Measurements from ENCODE around the gene FSD1L. TPM values are rescaled to one million over a fixed set of nuclear protein-coding genes. Genes with fewer than 3 reads are reported as not detected.

Gene FSD1L
- total and polyA plus RNA-seq, 2 experiments from 2014 or later, result 8.8 to 10.1 TPM

DNA sequence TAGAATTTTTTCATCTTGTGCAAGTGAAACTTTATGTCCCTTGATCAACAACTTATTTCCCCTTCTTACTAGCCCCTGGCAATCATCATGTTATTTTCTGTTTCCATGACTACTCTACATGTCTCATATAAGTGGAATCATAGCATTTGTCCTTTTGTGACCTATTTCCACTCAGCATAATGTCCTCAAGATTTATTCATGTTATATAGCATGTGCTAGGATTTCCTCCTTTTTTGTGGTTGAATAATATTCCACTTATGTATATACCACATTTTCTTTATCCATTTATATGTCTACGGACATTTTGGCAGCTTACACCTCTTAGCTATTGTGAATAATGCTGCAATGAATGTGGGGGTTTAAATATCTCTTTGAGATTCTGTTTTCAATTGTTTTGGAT, 21.0 kb downstream of the FSD1L start:
- H3K36me3 ChIP-seq, result peaks cover 25% of the 10 kb centered on the region
- TF ChIP-seq, protein P1, sequence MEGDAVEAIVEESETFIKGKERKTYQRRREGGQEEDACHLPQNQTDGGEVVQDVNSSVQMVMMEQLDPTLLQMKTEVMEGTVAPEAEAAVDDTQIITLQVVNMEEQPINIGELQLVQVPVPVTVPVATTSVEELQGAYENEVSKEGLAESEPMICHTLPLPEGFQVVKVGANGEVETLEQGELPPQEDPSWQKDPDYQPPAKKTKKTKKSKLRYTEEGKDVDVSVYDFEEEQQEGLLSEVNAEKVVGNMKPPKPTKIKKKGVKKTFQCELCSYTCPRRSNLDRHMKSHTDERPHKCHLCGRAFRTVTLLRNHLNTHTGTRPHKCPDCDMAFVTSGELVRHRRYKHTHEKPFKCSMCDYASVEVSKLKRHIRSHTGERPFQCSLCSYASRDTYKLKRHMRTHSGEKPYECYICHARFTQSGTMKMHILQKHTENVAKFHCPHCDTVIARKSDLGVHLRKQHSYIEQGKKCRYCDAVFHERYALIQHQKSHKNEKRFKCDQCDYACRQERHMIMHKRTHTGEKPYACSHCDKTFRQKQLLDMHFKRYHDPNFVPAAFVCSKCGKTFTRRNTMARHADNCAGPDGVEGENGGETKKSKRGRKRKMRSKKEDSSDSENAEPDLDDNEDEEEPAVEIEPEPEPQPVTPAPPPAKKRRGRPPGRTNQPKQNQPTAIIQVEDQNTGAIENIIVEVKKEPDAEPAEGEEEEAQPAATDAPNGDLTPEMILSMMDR (IDR thresholded peaks at IDR 0.05; ENCODE audit: low read depth, low read length), result no peak
- no peak for DNase-seq (ENCODE audit: low read depth in 1 of 2, low spot score in 1 of 2)

DNA sequence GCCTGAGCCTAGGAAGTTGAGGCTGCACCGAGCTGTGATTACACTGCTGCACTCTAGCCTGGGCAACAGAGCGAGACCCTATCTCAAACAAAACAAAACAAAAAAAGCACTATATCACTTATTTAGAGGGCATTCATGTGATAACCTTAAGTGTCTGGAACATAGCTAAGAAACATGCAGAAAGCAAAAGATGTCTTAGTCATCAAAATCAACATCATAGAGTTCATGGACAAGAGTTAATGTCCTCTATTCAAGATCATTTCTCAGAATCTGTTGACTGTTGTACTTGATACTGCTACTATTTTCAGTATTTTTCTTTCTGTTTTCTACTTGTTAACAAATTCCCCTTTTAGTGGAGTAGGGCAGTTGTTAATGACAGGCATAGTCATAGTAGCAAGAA, 25.4 kb downstream of the FSD1L start:
- H3K4me3 ChIP-seq, result no peak overlapping the region
- H3K36me3 ChIP-seq, result peaks cover 6% of the 10 kb centered on the region
- no peak overlapping the region for H3K27ac ChIP-seq
- TF ChIP-seq, protein P1 (IDR thresholded peaks at IDR 0.05; ENCODE audit: low read depth, low read length), result no peak
- H3K9me3 ChIP-seq (ENCODE audit: low read depth), result no peaks in the 10 kb centered on the region
- no peaks in the 10 kb centered on the region for H3K27me3 ChIP-seq
- H3K4me1 ChIP-seq (ENCODE audit: low read depth), result no peaks in the 10 kb centered on the region
- no peak for DNase-seq (ENCODE audit: low read depth in 1 of 2, low spot score in 1 of 2)

More for the DNA sequence above, 21.0 kb downstream of the FSD1L start:
- Histone ChIP-seq H3K4me3 (no peak overlapping the region), H3K27me3 (no peaks in the 10 kb centered on the region), H3K4me1 (ENCODE audit: low read depth) (no peaks in the 10 kb centered on the region), H3K27ac (no peak overlapping the region), H3K9me3 (ENCODE audit: low read depth) (no peaks in the 10 kb centered on the region)

- DNase-seq (ENCODE audit: low read depth in 1 of 2, low spot score in 1 of 2), result peak; percentile 48 to 52
- H3K27ac ChIP-seq, result peak overlapping the region; percentile 65
- H3K27me3 ChIP-seq, result no peaks in the 10 kb centered on the region
- H3K4me1 ChIP-seq (ENCODE audit: low read depth), result no peaks in the 10 kb centered on the region
- H3K36me3 ChIP-seq, result no peaks in the 10 kb centered on the region
- TF ChIP-seq, protein P1 (IDR thresholded peaks at IDR 0.05; ENCODE audit: low read depth, low read length), result peak; percentile 47
- no peaks in the 10 kb centered on the region for H3K9me3 ChIP-seq (ENCODE audit: low read depth)
- H3K4me3 ChIP-seq, result no peak overlapping the region
Observed at GRCh38 chr9:105475302-105475701, 27.5 kb downstream of the FSD1L start.

GRCh38 chr9:105479846-105480245, 32.0 kb downstream of the FSD1L start:
- Histone ChIP-seq H3K4me1 (ENCODE audit: low read depth) (no peaks in the 10 kb centered on the region), H3K4me3 (no peak overlapping the region), H3K27me3 (no peaks in the 10 kb centered on the region), H3K36me3 (no peaks in the 10 kb centered on the region), H3K9me3 (ENCODE audit: low read depth) (no peaks in the 10 kb centered on the region), H3K27ac (no peak overlapping the region)
- TF ChIP-seq, protein P1 (IDR thresholded peaks at IDR 0.05; ENCODE audit: low read depth, low read length), result no peak
- DNase-seq (ENCODE audit: low read depth in 1 of 2, low spot score in 1 of 2), result no peak

DNA sequence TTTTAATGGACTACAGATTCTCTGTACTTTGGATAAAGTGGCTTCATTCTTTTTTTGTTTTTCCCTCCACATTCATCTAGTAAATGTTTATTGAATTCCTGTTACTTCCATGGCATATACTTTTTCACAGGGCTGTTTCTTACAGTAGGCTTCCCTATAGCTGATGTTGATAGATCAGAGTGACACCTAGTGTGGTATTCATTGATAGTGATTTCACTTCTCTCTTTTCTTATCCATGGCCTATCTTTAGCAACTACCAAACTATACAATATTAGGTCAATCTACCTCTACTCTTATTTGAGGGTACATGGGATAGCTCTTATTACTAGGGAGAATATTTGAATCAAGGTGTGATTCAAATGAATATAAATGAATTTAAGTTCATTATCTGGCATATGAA, 35.8 kb downstream of the FSD1L start:
- Histone ChIP-seq H3K27me3 (no peaks in the 10 kb centered on the region), H3K27ac (no peak overlapping the region), H3K9me3 (ENCODE audit: low read depth) (no peaks in the 10 kb centered on the region), H3K4me1 (ENCODE audit: low read depth) (no peaks in the 10 kb centered on the region), H3K36me3 (peaks cover 10% of the 10 kb centered on the region), H3K4me3 (no peak overlapping the region)
- DNase-seq (ENCODE audit: low read depth in 1 of 2, low spot score in 1 of 2), result no peak
- TF ChIP-seq, protein P1 (IDR thresholded peaks at IDR 0.05; ENCODE audit: low read depth, low read length), result no peak

- DNase-seq (ENCODE audit: low read depth in 1 of 2, low spot score in 1 of 2), result no peak
- Histone ChIP-seq H3K4me1 (ENCODE audit: low read depth) (no peaks in the 10 kb centered on the region), H3K4me3 (no peak overlapping the region), H3K27ac (no peak overlapping the region), H3K27me3 (no peaks in the 10 kb centered on the region), H3K36me3 (peaks cover 10% of the 10 kb centered on the region), H3K9me3 (ENCODE audit: low read depth) (no peaks in the 10 kb centered on the region)
- TF ChIP-seq, protein P1 (IDR thresholded peaks at IDR 0.05; ENCODE audit: low read depth, low read length), result no peak
Observed at GRCh38 chr9:105484226-105484625, 36.4 kb downstream of the FSD1L start.

Data from cardiac muscle cell (in vitro differentiated cells and primary cell).